Measurements from ENCODE around the gene DHX34.

DNA sequence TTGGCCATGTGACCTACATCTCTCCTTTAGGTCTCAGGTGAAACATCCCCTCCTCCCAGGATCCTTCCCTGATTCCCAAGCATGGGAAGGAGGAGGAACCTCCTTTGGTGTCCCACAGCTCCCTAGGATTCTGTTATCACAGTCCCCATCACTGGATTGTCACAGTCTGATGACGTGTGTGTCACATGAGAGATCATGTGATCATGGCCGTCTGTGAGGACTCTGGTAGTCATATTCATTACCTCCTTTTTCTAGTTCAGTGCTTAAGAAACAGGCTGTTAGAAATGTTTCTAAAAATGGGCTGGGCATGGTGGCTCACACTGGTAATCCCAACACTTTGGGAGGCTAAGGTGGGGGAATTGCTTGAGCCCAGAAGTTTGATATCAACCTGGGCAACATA, 3.0 kb downstream of the DHX34 start:
- TF ChIP-seq, protein P1, sequence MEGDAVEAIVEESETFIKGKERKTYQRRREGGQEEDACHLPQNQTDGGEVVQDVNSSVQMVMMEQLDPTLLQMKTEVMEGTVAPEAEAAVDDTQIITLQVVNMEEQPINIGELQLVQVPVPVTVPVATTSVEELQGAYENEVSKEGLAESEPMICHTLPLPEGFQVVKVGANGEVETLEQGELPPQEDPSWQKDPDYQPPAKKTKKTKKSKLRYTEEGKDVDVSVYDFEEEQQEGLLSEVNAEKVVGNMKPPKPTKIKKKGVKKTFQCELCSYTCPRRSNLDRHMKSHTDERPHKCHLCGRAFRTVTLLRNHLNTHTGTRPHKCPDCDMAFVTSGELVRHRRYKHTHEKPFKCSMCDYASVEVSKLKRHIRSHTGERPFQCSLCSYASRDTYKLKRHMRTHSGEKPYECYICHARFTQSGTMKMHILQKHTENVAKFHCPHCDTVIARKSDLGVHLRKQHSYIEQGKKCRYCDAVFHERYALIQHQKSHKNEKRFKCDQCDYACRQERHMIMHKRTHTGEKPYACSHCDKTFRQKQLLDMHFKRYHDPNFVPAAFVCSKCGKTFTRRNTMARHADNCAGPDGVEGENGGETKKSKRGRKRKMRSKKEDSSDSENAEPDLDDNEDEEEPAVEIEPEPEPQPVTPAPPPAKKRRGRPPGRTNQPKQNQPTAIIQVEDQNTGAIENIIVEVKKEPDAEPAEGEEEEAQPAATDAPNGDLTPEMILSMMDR (IDR thresholded peaks at IDR 0.05) = no peak
- no peak for TF ChIP-seq EP300 (IDR thresholded peaks at IDR 0.05)
- TF ChIP-seq POLR2A (IDR thresholded peaks at IDR 0.05) = no peak
- no peak for TF ChIP-seq POLR2AphosphoS5 (IDR thresholded peaks at IDR 0.05)

All from sigmoid colon (tissue), 4 donors.